WTC11 (cell line): Measurements from ENCODE around the gene SOWAHD. TPM values are rescaled to one million over a fixed set of nuclear protein-coding genes. Genes with fewer than 3 reads are reported as not detected.

Experiments
- ATAC-seq: fragments of 200-7000 bp; cut with Tn5 transposase; 2 replicates; pipeline ENCODE4 v1.10.0; 2021; ENCODE audit warnings: mild to moderate bottlenecking, moderate library complexity
- CTCF ChIA-PET: fragments of 300-600 bp; sonication (Branson Sonifier 250); formaldehyde crosslinking; loops from one replicate; lab custom pipeline; 2021; ENCODE audit warnings: antibody characterized with exemption; lab: Charles Lee
- POLR2A ChIA-PET: fragments of 350-600 bp; sonication (Branson Sonifier 250); formaldehyde crosslinking; loops from one replicate; lab custom pipeline; 2021; ENCODE audit warnings: antibody characterized with exemption; lab: Charles Lee
- DNase-seq: peaks from one replicate; pipeline ENCODE4 v3.0.0; 2021; ENCODE audit warnings: low spot score
- H3K27ac Mint-ChIP-seq: 2 replicates; pipeline ENCODE4 v1.8.0; 2021; ENCODE audit warnings: mixed read lengths
- H3K27me3 Mint-ChIP-seq: 2 replicates; pipeline ENCODE4 v1.8.0; 2021; ENCODE audit warnings: low read depth, mild to moderate bottlenecking, moderate library complexity, mixed read lengths
- H3K36me3 Mint-ChIP-seq: 2 replicates; pipeline ENCODE4 v1.8.0; 2021; ENCODE audit warnings: mixed read lengths
- H3K4me1 Mint-ChIP-seq: 2 replicates; pipeline ENCODE4 v1.8.0; 2022; ENCODE audit warnings: mixed read lengths
- H3K4me3 Mint-ChIP-seq: 2 replicates; pipeline ENCODE4 v1.8.0; 2021; ENCODE audit warnings: mild to moderate bottlenecking, moderate library complexity, mixed read lengths
- H3K9me3 Mint-ChIP-seq: 2 replicates; pipeline ENCODE4 v1.8.0; 2021; ENCODE audit warnings: mixed read lengths
- ATF6 ChIP-seq: sonication (generic); formaldehyde crosslinking; IDR thresholded peaks from 2 replicates; pipeline ENCODE4 v1.8.1; 2023; ENCODE audit warnings: mild to moderate bottlenecking, missing genetic modification reagents
- CTCF ChIP-seq: fragments of 200-600 bp; IDR thresholded peaks from 2 replicates; pipeline ENCODE4 v1.8.0; 2022; ENCODE audit warnings: antibody characterized with exemption
- ELF4 ChIP-seq: sonication (generic); formaldehyde crosslinking; IDR thresholded peaks from 2 replicates; pipeline ENCODE4 v1.8.1; 2022; ENCODE audit warnings: low read depth, mild to moderate bottlenecking, moderate library complexity, missing genetic modification reagents
- FOXJ3 ChIP-seq: sonication (generic); formaldehyde crosslinking; IDR thresholded peaks from 2 replicates; pipeline ENCODE4 v1.9.0; 2021; ENCODE audit warnings: missing genetic modification reagents, mild to moderate bottlenecking, borderline replicate concordance
- FOXP1 ChIP-seq: sonication (generic); formaldehyde crosslinking; IDR thresholded peaks from 2 replicates; pipeline ENCODE4 v1.8.0; 2022; ENCODE audit warnings: missing genetic modification reagents, mild to moderate bottlenecking, moderate library complexity, borderline replicate concordance
- GTF2I ChIP-seq: fragments of 250-450 bp; sonication (Bioruptor Pico); conservative IDR thresholded peaks from 2 replicates; pipeline ENCODE4 v1.4.0; 2021; ENCODE audit warnings: mild to moderate bottlenecking
- MAX ChIP-seq: sonication (generic); formaldehyde crosslinking; IDR thresholded peaks from 2 replicates; pipeline ENCODE4 v1.8.0; 2022; ENCODE audit warnings: mild to moderate bottlenecking, missing genetic modification reagents
- MLX ChIP-seq: sonication (generic); formaldehyde crosslinking; IDR thresholded peaks from 2 replicates; pipeline ENCODE4 v1.8.1; 2023; ENCODE audit warnings: mild to moderate bottlenecking, missing genetic modification reagents, moderate library complexity
- NFE2L1 ChIP-seq: sonication (generic); formaldehyde crosslinking; IDR thresholded peaks from 2 replicates; pipeline ENCODE4 v1.8.1; 2023; ENCODE audit warnings: missing genetic modification reagents
- NR1H2 ChIP-seq: sonication (generic); formaldehyde crosslinking; IDR thresholded peaks from 2 replicates; pipeline ENCODE4 v1.9.0; 2021; ENCODE audit warnings: mild to moderate bottlenecking, moderate library complexity, missing genetic modification reagents
- PRDM15 ChIP-seq: sonication (generic); formaldehyde crosslinking; IDR thresholded peaks from 2 replicates; pipeline ENCODE4 v1.8.0; 2022; ENCODE audit warnings: missing genetic modification reagents
- RORB ChIP-seq: fragments of 250-450 bp; sonication (Bioruptor Pico); IDR thresholded peaks from 2 replicates; pipeline ENCODE4 v1.9.0; 2021; ENCODE audit warnings: mild to moderate bottlenecking
- SMAD3 ChIP-seq: sonication (generic); formaldehyde crosslinking; IDR thresholded peaks from 2 replicates; pipeline ENCODE4 v1.8.0; 2022; ENCODE audit warnings: missing genetic modification reagents, mild to moderate bottlenecking, borderline replicate concordance
- ZBTB21 ChIP-seq: sonication (generic); formaldehyde crosslinking; IDR thresholded peaks from 2 replicates; pipeline ENCODE4 v1.8.1; 2023; ENCODE audit warnings: mild to moderate bottlenecking, missing genetic modification reagents, borderline replicate concordance
- ZNF121 ChIP-seq: sonication (generic); formaldehyde crosslinking; IDR thresholded peaks from 2 replicates; pipeline ENCODE4 v1.8.0; 2023; ENCODE audit warnings: missing genetic modification reagents
- ZNF263 ChIP-seq: sonication (generic); formaldehyde crosslinking; IDR thresholded peaks from 2 replicates; pipeline ENCODE4 v1.8.1; 2022; ENCODE audit warnings: low read depth, mild to moderate bottlenecking, moderate library complexity, missing genetic modification reagents
- total RNA-seq: library from RNA; stranded (reverse); gene quantifications from 3 replicates; pipeline ENCODE4 v1.2.3, GENCODE V29; 2021
- TF ChIP-seq, protein P1 (sequence below): fragments of 250-450 bp; sonication (Bioruptor Pico); IDR thresholded peaks from 2 replicates; pipeline ENCODE4 v1.9.0; 2021; ENCODE audit warnings: mild to moderate bottlenecking, borderline replicate concordance

The SOWAHD gene
- total RNA-seq, 1 experiment from 2014 or later, result 5.0 TPM

GRCh38 chrX:119753001-119753400, 5.4 kb upstream of the SOWAHD start (continued):
- TF ChIP-seq, protein P1, sequence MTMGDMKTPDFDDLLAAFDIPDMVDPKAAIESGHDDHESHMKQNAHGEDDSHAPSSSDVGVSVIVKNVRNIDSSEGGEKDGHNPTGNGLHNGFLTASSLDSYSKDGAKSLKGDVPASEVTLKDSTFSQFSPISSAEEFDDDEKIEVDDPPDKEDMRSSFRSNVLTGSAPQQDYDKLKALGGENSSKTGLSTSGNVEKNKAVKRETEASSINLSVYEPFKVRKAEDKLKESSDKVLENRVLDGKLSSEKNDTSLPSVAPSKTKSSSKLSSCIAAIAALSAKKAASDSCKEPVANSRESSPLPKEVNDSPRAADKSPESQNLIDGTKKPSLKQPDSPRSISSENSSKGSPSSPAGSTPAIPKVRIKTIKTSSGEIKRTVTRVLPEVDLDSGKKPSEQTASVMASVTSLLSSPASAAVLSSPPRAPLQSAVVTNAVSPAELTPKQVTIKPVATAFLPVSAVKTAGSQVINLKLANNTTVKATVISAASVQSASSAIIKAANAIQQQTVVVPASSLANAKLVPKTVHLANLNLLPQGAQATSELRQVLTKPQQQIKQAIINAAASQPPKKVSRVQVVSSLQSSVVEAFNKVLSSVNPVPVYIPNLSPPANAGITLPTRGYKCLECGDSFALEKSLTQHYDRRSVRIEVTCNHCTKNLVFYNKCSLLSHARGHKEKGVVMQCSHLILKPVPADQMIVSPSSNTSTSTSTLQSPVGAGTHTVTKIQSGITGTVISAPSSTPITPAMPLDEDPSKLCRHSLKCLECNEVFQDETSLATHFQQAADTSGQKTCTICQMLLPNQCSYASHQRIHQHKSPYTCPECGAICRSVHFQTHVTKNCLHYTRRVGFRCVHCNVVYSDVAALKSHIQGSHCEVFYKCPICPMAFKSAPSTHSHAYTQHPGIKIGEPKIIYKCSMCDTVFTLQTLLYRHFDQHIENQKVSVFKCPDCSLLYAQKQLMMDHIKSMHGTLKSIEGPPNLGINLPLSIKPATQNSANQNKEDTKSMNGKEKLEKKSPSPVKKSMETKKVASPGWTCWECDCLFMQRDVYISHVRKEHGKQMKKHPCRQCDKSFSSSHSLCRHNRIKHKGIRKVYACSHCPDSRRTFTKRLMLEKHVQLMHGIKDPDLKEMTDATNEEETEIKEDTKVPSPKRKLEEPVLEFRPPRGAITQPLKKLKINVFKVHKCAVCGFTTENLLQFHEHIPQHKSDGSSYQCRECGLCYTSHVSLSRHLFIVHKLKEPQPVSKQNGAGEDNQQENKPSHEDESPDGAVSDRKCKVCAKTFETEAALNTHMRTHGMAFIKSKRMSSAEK (CRISPR knock-in tag), result no peak
- TF ChIP-seq ATF6 (no peak), ZBTB21 (CRISPR knock-in tag) (no peak), FOXJ3 (CRISPR knock-in tag) (no peak), NR1H2 (CRISPR knock-in tag) (no peak), NFE2L1 (CRISPR knock-in tag) (no peak), MAX (CRISPR knock-in tag) (no peak), RORB (CRISPR knock-in tag) (no peak), CTCF (no peak), PRDM15 (CRISPR knock-in tag) (no peak), ELF4 (CRISPR knock-in tag) (no peak)

GRCh38 chrX:119753639-119754257, 4.6 kb upstream of the SOWAHD start:
- ChIA-PET CTCF (interaction anchor here (1.0 to 1.9 kb wide), 3 partner anchors 25 to 241 kb away, joined by 4 to 7 read pairs (median 4); partner anchors contain the start of gene SEPTIN6), POLR2A (no interaction called here)
- TF ChIP-seq ZBTB21 (CRISPR knock-in tag) (no peak), ZNF121 (CRISPR knock-in tag) (peak; percentile 87), SMAD3 (CRISPR knock-in tag) (no peak), MLX (CRISPR knock-in tag) (no peak), ZNF263 (CRISPR knock-in tag) (no peak), FOXP1 (CRISPR knock-in tag) (no peak), GTF2I (CRISPR knock-in tag) (0 out of 2 replicates have a peak, but pooled peaks have one; percentile 55)
- no peaks in the 10 kb centered on the region for H3K9me3 Mint-ChIP-seq
- no peaks in the 10 kb centered on the region for H3K36me3 Mint-ChIP-seq
- no peak for ATAC-seq
- H3K27ac Mint-ChIP-seq, result no peak overlapping the region
- H3K4me3 Mint-ChIP-seq, result no peak overlapping the region
- peak; percentile 12 for DNase-seq
- H3K4me1 Mint-ChIP-seq, result peaks cover 33% of the 10 kb centered on the region
- H3K27me3 Mint-ChIP-seq, result no peaks in the 10 kb centered on the region; the same call in 1 of the 2 replicates
